ENCODE measurements around the gene ADAMTS9.

Gene ADAMTS9

GRCh38 chr3:64648927-64649906, 38.6 kb downstream of the ADAMTS9 start:
- no peak overlapping the region for H3K4me3 ChIP-seq (ENCODE audit: low read depth, low read length)

GRCh38 chr3:64647825-64648224, 40.0 kb downstream of the ADAMTS9 start:
- H3K4me3 ChIP-seq (ENCODE audit: low read depth, low read length), result no peak overlapping the region
- no peak for DNase-seq (ENCODE audit: low read depth)
- no peak for TF ChIP-seq CTCF (IDR thresholded peaks at IDR 0.05; ENCODE audit: control insufficient read depth, extremely low read depth, insufficient read depth)

More at GRCh38 chr3:64648927-64649906, 38.6 kb downstream of the ADAMTS9 start:
- TF ChIP-seq CTCF (IDR thresholded peaks at IDR 0.05; ENCODE audit: control insufficient read depth, extremely low read depth, insufficient read depth), result no peak
- no peak for DNase-seq (ENCODE audit: low read depth)

- no peak for DNase-seq (ENCODE audit: low read depth)
- H3K4me3 ChIP-seq (ENCODE audit: low read depth, low read length), result no peak overlapping the region
- TF ChIP-seq CTCF (IDR thresholded peaks at IDR 0.05; ENCODE audit: control insufficient read depth, extremely low read depth, insufficient read depth), result no peak
Measured at GRCh38 chr3:64645243-64645642, 42.6 kb downstream of the ADAMTS9 start.

- H3K4me3 ChIP-seq (ENCODE audit: low read depth, low read length), result no peak overlapping the region
- no peak for TF ChIP-seq CTCF (IDR thresholded peaks at IDR 0.05; ENCODE audit: control insufficient read depth, extremely low read depth, insufficient read depth)
- DNase-seq (ENCODE audit: low read depth), result no peak
Measured at GRCh38 chr3:64644483-64644882, 43.3 kb downstream of the ADAMTS9 start.

DNA sequence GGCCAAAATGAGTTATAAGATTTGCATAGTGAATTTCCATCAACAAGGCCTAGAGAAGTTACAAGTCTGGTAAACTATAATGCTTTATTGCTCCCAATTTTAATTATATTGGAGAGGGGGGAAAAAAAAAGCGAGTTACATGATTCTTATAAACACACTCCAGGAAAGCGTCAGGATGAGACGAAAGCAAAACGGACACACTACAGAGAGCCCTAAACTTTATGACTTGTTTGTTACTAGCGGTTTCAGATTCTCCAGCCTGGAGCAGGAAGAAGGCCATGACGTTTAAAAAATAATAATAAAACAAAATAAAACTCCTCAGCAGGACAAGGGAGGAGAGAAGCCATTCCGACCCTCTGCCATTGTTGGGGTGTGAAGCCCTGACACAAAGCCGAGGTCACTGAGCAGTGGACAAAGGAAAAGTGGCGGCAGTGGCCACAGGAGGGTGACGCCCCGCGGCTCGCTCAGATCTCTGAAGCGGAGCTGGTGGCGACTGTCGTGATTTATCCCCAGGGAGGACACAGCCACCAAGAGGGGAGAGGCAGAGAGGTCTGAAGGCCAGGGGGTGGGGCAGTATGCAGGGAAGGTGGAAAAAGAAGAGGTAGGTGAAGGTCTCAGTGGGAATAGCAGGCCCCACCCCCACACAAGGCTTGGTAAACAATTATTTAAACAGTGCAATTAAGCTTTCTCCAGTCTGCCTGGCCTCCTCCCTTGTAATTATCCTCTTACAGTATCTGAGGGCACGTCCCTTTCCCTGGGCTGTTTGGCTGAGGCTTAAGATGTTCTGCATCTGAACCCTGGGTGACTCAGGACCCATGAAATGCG, 45.3 kb downstream of the ADAMTS9 start:
- no peak for TF ChIP-seq CTCF (IDR thresholded peaks at IDR 0.05; ENCODE audit: control insufficient read depth, extremely low read depth, insufficient read depth)
- no peak overlapping the region for H3K4me3 ChIP-seq (ENCODE audit: low read depth, low read length)
- no peak for DNase-seq (ENCODE audit: low read depth)

DNA sequence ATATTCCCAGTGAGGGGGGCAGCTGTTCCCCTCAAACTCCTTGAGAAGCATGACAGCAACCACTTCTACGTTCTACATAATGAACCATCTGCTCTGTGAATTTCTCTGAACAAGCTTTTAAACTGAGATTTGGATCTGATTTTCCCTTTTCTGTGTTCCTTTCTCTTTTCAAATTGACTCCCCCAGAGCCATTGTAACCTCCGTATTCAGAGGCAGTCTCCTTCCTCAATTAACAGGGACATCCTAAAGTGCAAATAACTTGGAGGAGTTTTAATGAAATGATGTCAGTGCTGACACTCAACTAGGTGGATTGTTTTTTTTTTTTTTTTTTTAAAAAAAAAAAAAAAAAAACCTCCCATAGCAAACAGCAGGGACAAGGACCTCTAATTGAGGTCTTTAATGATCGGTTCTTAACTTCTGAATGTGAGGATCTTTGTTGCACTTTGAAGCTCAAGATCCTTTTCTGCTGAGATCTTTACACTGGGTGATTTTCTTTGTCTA, 48.8 kb downstream of the ADAMTS9 start:
- DNase-seq (ENCODE audit: low read depth), result no peak
- no peak overlapping the region for H3K4me3 ChIP-seq (ENCODE audit: low read depth, low read length)
- no peak for TF ChIP-seq CTCF (IDR thresholded peaks at IDR 0.05; ENCODE audit: control insufficient read depth, extremely low read depth, insufficient read depth)

Data from LNCaP clone FGC (cell line).